ENCODE data around the gene BCAS1.
"Not testable (repeated sequence)": the region's sequence is repeated elsewhere in the genome, so short reads cannot be mapped to it uniquely, and the experiment has no call there.

Gene BCAS1

DNA sequence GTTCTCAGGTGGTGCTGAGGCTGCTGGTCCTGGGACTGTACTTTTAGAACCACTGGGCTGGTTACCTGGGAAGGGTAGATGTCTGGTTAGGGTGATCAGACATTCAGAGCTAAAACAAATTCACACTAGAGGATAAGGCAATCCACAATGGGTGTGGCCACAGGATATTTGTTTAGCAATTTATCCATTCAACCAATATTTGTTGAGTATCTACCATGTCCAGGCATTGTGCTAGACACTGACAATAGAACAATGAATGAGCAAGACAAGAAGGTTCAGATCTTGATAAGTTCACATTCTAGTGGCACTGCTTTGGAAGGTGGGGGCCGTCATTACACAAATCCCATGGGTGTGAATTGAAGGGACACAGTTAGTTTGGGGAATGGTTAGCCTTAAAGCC is 131.7 kb downstream of the BCAS1 start:
- no peak for DNase-seq

DNA sequence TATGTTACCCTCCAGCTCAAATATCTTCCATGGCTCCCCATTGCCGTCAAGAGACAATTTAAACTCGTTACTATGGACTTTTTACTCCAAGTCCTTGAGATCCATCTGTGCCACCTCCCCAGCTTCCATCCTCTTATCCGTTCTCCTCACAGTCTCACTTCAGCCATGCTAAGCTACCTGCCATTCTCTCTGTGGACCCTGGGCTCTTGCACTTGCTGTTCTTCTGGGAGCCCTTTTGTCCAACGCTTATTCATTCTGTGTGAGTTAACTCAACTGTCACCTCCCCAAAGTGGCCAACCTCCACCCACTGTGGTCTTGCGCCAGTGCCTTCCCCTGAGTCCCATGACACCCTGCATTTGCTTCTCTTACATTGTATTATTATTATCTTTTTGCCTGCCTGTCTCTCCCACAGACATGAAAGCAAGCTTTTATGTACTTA is 132.4 kb downstream of the BCAS1 start:
- no peak for DNase-seq

DNA sequence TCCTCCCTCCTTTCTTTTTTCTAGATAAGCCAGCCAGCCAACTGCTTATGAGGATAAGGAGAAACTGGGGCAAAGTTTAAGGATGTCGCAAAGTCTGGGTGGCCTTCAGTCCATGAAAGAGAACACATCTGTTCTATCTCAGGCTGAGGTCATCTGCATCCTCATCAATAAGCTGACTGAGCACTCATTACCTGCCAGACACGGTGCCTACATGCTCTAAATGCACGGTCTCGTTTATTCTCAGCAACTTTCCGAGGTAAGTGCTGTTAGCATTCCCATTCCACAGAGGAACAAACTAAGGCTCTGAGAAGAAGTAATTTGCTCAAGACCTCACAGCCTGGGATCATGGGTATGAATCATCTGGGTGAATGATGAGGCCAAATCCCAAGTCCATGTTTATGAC is 133.1 kb downstream of the BCAS1 start:
- no peak for DNase-seq

DNA sequence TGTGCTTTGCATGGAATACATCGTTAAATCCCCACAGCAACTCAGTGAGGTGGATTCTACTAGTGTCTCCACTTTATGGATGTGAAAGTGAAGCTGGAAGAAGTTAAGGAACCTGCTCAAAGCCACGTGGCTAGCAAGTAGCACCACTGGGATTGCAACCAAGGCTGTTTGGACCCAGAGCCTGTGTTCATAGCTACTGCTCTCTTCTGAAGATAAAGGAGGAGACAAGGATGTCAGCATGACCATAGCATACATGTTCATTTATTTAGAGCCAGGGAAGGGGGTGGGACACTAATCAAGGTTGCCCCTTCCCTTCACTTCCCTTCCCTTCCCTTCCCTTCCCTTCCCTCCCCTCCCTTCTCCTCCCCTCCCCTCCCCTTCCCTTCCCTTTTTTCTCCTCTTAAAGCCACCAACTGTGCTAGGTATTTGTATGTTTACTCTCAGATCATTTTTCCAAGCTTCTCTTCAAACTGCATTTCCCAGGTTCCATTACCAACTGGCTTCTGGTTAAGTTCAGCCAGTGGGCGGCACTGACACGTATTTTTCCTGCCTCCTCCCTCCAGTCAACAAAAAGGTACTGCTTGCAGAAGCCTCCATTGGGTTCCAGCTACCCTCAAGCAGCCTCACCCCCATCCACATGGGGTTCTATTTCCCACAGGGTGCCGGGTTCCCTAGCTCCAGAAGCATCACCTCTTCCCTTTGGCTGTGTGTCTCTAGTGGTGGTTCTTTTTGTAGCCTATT is 134.9 kb downstream of the BCAS1 start:
- DNase-seq: no peak

DNA sequence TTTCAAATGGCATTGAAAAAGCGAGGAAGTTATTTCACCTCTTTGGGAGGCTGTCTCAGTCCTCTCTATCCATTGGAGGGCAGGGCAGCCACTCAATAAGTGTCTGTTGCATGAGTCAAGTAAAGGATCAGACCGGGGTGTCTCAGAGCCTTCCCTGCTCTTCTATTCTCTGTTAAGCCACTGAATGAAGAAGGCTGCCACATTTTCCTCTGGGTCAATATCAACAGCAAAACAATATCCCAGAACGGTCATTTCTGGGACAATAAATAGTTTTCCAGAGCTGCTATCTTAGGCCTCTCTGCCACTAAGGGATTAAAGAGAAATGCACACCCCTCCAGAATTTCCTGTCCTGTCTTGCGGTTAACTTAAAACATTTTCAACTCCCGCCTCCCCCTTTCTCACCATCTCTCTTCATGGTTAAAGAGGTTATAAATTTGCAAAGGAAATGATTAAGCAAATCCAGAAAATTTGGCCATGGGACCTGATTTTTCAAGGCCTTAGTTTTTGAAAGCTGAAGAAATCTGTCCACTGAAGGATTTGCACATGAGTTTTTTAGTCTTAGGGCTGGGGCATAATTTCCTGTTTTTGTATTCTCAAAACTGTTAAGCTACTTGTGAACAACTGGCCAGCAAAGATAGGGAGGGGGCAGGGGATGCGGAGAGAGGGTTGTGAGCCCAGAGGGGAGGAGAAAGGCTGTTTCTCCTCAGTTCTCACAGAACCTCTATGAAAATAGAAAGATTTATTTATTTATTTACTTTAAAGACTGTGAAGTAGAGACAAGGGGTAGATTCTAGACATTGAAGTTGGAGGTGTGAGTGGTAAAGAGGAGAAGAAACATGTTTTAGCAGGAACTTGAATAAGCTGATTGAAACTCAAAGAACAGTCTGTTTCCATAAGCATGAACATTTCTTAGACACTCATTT is 135.7 kb downstream of the BCAS1 start:
- DNase-seq: no peak

DNA sequence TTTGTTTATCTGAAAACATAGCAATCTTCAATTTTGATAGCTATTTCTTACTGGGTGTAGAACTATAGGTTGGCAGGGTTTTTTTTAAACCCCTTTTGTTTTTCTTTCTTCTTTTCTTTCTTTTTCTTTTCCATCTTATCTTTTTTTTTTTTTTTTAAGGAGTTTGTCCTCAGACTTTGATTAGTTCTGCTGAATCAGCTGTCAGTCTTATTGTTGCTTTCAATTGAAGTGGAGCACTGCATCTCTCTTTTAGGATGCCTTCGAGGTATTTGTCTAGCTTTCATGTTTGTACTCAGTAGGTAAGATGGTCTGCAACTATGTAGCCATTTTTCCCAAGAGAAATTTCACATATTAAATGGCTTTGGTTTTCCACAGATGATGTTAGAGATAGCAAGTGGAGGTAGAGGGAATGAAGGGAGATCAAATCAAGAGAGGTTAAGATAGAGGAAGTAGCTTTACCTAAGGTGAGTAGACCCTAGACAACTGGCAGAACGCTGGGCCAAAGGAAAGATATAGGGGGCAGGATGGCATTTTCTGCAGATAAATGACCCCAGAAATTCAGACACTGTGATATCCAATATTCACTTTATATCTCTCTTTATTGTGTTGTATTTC is 137.1 kb downstream of the BCAS1 start:
- no peak for DNase-seq

DNA sequence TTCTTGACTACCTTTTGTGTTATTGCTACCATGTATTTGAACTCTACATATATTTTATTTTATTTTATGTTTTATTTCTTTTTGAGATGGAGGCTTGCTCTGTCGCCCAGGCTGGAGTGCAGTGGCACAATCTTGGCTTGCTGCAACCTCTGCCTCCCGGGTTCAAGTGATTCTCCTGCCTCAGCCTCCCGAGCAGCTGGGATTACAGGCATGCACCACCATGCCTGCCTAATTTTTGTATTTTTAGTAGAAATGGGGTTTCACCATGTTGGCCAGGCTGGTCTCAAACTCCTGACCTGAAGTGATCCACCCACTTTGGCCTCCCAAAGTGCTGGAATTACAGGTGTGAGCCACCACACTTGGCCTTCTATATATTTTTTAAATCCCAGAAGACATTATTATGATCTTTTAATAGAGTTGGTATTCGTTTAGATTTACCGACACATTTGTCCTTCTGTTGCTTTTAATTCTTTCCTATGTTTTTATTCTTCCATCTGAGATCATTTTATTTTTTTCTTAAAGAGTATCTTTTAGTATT is 137.7 kb downstream of the BCAS1 start:
- DNase-seq: not testable (repeated sequence)

DNA sequence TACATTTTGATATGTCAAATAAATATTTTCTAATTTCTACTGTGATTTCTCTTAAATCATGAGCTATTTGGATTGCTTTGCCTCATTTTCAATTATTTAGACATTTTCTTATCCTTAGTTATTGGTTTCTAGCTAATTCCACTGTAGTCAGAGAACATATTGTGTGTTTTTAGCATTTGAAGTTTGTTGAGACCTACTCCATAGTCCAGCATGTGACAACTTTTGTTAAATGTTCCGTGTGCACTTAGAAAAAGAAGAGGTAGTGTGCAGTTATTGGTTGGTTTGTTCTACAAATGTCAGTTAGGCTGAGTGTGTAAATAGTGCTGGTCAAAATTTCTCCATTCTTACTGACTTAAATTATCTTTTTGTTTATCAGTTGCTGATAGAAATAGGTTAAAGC is 138.8 kb downstream of the BCAS1 start:
- no peak for DNase-seq

DNA sequence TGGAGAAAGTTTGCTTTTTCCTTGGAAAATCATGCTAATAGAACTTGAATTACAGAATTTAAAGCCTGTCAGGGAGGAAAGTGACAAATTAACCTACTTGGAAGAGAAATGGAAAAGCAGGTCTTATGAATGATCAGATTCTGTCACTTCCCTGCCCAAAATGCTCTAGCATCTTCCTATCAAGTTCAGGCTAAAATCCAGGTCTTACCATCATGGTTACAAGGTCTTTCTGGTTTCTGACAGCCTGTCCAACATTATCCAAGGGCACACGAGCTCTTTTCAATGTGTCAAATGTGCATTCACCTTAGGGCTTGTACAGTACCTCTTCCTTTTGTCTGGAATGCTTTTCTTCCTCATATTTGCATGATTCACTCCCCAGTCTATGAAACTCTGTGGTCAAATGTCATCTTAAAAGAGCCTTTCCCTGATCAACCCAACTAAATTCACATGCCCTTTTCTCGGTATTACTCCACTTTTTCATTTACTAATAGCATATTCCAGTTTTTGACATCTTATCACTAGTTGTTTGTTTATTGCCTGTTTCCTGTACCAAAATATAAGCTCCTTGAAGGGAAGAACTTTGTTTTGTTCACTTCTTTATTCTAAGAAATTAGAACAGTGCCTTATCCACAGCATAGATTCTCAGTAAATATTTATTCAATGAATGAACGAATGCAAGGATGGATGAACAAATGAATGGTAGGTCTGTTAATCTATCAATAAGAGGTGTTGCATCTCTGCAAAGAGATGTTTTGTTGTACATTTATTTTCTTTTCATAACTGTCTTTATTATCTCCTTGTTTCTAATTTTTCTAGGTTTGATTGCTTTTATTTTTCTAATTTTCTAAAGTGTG is 139.5 kb downstream of the BCAS1 start:
- no peak for DNase-seq

DNA sequence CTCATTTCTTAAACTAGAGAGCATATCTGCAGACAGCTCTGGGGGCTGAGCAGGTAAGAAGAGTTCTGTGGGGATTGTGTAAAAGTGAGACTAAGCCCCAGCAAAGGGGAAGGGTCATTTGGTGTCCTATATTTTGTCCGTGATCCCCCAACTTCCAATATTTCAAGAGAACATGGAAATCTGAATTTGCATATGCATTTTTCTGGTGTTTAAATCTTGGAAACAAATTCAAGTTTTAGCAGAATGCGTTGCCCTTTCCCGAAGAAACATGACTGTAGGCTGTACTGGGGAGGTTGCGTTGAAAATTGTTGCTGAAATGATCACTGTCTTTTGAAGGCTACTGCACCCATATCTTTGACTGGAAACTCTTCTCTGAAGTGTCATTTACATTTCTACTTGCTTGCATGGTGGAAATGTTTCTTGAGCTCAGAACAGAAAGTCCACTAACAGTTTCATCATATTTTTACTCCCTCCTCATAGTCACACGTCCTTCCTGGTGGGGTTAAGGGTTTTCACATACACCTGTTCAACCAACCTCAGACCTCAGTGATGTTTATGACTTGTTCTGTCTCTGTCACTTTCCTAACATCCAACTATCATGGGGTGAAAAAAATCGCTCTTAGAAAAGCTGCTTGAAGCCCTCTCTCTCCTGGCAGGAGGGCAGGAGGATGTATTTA is 140.3 kb downstream of the BCAS1 start:
- DNase-seq: no peak

DNA sequence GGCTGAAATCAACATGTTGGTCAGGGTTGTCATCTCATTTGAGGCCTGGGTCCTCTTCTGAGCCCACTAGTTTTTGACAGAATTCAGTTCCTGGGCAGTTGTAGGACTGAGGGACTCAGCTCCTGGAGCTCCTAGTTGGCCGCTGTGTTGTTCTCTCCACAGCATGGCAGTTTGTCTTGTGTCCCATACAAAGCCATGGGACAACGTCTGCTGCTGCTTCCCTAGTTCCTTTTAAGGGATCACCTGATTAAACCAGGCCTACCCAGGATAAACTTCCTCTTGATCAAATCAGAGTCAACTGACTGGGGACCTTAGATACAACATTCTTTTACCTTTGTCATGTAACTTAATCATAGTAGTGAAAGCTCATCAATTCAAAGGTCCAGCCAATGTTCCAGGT is 141.0 kb downstream of the BCAS1 start:
- DNase-seq: no peak

DNA sequence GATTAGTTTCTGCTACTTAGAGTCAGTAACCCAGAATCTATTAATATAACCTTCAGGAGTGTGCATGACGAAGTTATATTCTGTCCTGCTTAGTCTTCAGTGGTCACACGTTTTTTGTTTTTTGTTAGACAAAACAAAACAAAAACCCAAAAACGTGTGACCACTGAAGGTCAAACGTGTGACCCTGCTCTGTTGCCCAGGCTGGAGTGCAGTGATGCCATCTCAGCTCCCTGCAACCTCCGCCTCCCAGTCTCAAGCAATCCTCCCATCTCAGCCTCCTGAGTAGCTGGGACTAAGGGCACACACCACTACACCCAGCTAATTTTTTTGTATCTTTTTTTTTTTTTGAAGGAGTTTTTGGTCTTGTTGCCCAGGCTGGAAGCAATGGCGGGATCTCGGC is 142.4 kb downstream of the BCAS1 start:
- DNase-seq: no peak

DNA sequence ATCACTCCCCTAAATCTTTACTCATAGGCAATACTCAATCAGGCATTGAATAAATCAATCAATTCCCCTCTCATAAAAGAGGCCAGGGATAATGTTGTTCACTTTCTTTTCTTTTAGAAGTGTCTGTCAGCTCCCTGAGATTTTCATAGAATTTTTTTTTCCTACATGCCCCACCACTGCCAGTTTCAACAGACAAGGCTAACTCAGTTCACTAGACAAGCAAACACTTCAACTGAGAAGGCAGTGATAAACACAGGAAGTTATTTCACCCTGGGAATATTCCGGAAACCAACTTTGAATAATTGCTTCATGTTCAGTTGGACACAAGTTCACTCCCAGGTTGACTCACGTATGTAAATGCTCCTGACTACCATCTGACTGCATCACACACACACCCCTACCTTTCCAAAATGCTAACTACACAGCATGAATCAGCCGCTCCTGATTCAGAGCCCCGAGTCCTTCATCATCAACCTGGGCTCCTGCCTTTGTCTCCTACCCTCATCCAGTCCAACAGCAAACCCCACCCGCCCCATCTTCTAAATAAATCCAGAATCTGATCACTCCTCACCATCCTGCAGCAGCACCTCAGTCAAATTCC is 143.9 kb downstream of the BCAS1 start:
- no peak for DNase-seq

DNA sequence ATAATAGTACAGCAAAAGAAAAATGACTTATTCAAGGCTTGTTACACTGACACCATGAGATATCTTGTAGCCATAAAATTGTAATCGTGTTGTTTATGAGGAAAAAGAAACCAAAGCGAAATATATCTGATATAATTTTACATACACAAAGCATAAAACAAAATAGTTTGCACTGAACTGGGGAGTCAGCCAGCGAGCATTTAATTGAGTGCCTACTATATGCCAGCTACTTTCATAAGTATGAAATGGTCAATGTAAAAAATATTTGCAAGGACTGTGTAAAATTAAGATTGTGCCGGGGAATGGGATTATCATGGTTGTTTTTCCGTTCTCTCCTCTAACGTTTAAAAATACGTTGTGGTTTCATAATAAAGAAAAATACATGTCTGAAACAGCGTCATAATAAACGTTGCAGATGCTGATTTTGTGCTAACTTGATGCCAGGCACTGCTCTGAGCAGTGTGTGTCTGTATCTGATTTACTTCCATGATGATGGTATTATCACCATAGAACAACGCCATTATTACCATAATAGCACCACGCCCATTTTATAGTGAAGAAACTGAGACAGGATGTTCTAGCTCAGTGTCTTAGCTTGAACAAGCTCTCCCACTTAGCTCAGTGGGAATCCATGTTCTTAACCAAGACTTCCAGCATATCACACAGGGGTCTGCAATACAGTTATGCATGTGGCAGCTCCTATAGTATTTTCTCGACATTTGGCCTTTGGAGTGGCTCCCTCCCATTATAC is 144.6 kb downstream of the BCAS1 start:
- no peak for DNase-seq

DNA sequence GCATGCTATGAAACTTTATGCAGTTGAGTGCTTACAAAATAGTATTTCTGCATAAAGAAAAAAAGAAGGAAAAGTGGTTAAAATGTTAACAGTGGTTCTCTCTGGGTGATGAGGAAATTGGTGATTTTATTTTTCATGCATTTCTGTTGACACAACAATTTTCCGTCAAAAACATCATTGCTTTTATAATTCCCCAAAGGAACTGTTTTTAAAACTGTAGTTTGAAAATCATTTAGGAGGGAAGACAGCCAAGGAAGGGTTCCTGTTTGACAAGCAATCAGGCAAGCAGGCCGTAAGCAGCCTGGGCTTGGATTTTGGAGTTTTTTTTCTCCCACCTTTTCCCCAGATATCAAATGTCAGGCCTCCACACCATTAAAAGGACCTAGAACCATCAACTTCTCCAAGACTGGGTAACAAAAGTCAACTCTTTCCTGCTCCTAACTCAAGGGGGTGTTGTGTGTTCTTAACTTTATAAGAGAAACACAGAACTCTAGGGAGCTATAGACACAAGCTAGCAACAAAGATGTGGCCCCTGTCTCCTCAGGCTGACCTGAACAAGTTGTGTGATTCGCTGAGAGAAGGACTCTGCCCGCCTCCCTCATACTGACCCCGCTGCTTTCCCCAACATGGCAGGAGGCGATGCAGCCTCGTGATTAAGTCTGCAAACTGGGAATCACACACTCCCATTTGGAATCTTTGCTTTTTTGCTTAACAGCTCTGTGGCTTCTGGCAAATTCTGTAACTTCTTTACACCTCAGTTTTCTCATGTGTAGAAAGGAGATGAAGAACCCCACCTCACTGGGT is 146.6 kb downstream of the BCAS1 start:
- DNase-seq: no peak

DNA sequence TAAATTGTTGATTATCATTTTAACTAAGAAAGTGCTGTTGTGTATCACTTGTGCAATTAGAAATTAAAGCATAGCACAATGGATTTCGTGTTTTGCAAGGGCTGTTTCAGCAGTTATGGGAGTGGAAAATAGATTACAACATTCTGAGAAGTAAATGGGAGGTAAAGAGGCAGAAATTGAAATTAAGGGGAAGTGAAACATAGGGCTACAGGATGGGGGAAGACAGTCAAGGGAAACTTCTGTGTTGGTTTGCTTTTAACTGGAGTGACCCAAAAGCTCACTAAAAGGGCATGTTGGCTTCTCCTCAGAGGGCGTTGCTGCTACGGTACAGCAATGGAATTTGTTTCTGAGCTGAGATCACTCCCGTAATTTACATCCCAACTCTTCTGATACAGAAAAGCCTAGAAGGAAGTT is 147.5 kb downstream of the BCAS1 start:
- no peak for DNase-seq

DNA sequence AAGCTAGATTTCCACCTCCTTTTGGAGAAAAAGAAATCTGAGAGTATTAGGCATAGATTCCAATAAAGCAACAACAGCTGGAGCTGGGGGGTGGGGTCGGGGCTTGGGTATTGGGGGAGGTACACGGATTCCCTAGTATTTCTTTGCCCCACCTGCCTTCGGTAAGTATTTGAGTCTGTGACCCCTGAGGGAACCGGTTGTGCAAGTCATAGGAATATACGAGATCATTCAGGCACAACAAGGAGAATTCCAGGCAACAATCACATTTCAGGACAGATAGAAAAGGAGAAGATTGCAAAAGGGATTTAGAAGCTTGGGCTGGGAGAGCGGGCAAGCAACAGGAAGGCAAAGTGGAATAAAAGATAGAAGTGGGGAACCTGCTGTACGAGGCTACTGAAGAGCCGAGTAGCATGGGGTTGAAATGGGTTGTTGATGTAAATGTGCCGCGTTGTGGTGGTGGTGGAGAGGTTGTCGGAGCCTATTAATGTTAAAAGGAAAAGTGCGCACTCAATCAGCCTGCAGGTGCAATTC is 148.9 kb downstream of the BCAS1 start:
- peak; percentile 41 for DNase-seq

DNA sequence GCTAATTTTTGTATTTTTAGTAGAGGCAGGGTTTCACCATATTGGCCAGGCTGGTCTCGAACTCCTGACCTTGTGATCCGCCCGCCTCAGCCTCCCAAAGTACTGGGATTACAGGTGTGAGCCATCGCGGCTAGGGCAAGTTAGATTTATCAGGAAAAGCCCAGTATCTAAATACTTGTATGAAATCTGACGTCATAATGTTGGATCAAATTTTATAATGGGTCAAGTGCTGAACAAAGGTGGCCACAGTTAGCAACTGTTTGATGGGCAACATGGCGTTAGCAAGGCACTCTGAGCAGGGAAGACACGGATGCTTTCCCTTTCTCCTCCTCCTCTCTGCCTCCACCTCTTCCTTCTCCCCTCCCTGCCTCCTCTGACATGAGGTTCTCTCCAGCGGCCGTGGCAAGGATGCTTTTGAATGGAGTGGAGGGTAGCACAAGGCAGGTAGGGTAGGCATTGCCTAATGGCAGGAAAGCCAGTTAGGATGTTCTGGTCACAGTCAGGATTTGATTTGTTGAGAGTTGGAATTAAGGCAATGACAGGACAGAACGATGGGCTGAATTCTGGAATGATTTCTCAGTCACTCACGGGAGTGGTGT is 149.6 kb downstream of the BCAS1 start:
- DNase-seq: no peak

DNA sequence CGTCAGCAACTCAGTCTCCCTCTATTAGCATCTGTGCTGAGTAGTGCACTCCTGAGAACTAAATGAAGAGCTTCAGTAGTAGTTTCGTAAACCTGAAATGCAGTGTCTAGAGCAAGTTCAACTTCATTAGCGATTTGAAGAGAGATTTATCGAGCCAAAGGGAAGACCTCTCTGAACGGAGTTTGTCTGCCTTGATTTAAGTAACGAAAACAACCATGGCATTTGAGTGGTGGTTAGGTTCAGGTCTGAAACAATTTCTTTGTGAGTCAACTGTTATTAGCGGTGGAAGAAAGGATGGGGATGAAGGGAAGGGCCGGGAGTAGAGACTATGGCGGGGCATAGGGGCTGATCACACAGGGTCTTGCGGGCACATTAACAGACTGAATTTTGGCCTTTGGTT is 150.5 kb downstream of the BCAS1 start:
- DNase-seq: no peak
